ENCODE results near the gene EFEMP1. TPM values are rescaled to one million over a fixed set of nuclear protein-coding genes. Genes with fewer than 3 reads are reported as not detected.

Gene EFEMP1
- total RNA-seq, 1 experiment from 2014 or later, result not detected

DNA sequence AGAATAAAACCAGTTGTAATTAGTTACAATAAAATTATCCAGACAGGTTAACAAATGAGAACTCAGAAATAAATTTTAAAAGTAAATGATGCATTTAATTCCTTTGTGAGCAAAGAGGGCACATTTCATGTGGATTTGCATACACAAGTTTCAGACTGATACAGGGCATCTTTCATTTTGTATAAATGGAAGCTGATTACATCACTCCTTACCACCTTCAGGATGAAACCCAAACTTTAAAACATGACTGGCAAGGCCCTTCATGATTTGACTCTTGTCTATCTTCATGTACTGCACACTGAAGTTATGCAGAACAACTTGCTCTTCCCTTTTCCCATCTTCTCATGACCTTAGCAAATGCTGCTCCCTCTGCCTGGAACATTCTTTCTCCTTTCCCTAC is 26.9 kb downstream of the EFEMP1 start:
- Mint-ChIP-seq H3K9me3 (ENCODE audit: unreplicated experiment) (no peaks in the 10 kb centered on the region), H3K36me3 (ENCODE audit: insufficient read depth, unreplicated experiment) (no peaks in the 10 kb centered on the region), H3K27me3 (ENCODE audit: insufficient read depth, unreplicated experiment) (no peaks in the 10 kb centered on the region), H3K27ac (ENCODE audit: unreplicated experiment) (no peak overlapping the region), H3K4me3 (ENCODE audit: unreplicated experiment) (no peak overlapping the region), H3K4me1 (ENCODE audit: low read depth, unreplicated experiment) (peaks cover 12% of the 10 kb centered on the region)
- Histone ChIP-seq H3K4me3 (ENCODE audit: low read depth, low read length) (no peak overlapping the region), H3K9me3 (no peaks in the 10 kb centered on the region), H3K27me3 (replicated peaks; ENCODE audit: control insufficient read depth, insufficient read depth, low read length) (no peaks in the 10 kb centered on the region), H3K36me3 (ENCODE audit: control insufficient read depth, insufficient read depth, low read length) (no peaks in the 10 kb centered on the region), H3K4me1 (peaks cover 9% of the 10 kb centered on the region)
- no peak for DNase-seq
- ChIA-PET POLR2A (no interaction called here), CTCF (no interaction called here)
- BruUV-seq (replicated peaks), result no TSS peak
- TF ChIP-seq, protein P1, sequence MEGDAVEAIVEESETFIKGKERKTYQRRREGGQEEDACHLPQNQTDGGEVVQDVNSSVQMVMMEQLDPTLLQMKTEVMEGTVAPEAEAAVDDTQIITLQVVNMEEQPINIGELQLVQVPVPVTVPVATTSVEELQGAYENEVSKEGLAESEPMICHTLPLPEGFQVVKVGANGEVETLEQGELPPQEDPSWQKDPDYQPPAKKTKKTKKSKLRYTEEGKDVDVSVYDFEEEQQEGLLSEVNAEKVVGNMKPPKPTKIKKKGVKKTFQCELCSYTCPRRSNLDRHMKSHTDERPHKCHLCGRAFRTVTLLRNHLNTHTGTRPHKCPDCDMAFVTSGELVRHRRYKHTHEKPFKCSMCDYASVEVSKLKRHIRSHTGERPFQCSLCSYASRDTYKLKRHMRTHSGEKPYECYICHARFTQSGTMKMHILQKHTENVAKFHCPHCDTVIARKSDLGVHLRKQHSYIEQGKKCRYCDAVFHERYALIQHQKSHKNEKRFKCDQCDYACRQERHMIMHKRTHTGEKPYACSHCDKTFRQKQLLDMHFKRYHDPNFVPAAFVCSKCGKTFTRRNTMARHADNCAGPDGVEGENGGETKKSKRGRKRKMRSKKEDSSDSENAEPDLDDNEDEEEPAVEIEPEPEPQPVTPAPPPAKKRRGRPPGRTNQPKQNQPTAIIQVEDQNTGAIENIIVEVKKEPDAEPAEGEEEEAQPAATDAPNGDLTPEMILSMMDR (IDR thresholded peaks at IDR 0.05; ENCODE audit: insufficient read depth in 1 of 2, low read depth in 1 of 2, low read length in 1 of 2, severe bottlenecking in 1 of 2, unreplicated experiment in 1 of 2), result no peak
- intact Hi-C loops (cut with micrococcal nuclease; ENCODE audit: unreplicated experiment), result no loop called here

DNA sequence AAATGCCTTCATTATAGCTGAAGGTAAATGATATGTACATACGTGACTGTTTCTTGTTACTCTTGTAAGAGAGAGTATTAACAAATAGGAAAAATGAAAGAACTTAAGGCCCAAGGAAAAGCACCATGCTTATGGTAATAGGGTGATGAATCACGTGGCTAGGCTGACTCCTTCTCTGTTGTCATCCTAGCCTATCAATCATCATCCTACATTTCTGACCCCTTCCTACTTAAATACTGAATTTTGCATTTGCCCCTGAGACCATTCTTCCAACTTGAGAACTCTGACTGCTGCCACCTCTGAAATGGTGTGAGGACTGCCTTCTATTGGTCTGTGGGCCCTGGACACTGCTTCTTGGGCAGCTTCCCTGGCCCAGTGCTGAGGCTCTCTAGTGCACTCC is 28.9 kb downstream of the EFEMP1 start:
- CTCF ChIA-PET, result no interaction called here

GRCh38 chr2:55891671-55892094 is 31.9 kb downstream of the EFEMP1 start:
- no peak overlapping the region for H3K4me3 Mint-ChIP-seq (ENCODE audit: unreplicated experiment)
- Histone ChIP-seq H3K4me1 (no peaks in the 10 kb centered on the region), H3K4me3 (ENCODE audit: low read depth, low read length) (no peak overlapping the region), H3K27me3 (replicated peaks; ENCODE audit: control insufficient read depth, insufficient read depth, low read length) (no peaks in the 10 kb centered on the region), H3K36me3 (ENCODE audit: control insufficient read depth, insufficient read depth, low read length) (no peaks in the 10 kb centered on the region), H3K9me3 (no peaks in the 10 kb centered on the region)
- intact Hi-C loops (cut with micrococcal nuclease; ENCODE audit: unreplicated experiment), result no loop called here
- no peaks in the 10 kb centered on the region for H3K27me3 Mint-ChIP-seq (ENCODE audit: insufficient read depth, unreplicated experiment)
- no peak overlapping the region for H3K27ac Mint-ChIP-seq (ENCODE audit: unreplicated experiment)
- ChIA-PET CTCF (no interaction called here), POLR2A (no interaction called here)
- TF ChIP-seq, protein P1 (IDR thresholded peaks at IDR 0.05; ENCODE audit: insufficient read depth in 1 of 2, low read depth in 1 of 2, low read length in 1 of 2, severe bottlenecking in 1 of 2, unreplicated experiment in 1 of 2), result no peak
- no peaks in the 10 kb centered on the region for H3K4me1 Mint-ChIP-seq (ENCODE audit: low read depth, unreplicated experiment)
- DNase-seq, result no peak
- H3K36me3 Mint-ChIP-seq (ENCODE audit: insufficient read depth, unreplicated experiment), result no peaks in the 10 kb centered on the region
- BruUV-seq (replicated peaks), result no TSS peak
- no peaks in the 10 kb centered on the region for H3K9me3 Mint-ChIP-seq (ENCODE audit: unreplicated experiment)

More for the DNA sequence above, 28.9 kb downstream of the EFEMP1 start:
- no peaks in the 10 kb centered on the region for H3K36me3 Mint-ChIP-seq (ENCODE audit: insufficient read depth, unreplicated experiment)
- no peak overlapping the region for H3K27ac Mint-ChIP-seq (ENCODE audit: unreplicated experiment)
- no peaks in the 10 kb centered on the region for H3K27me3 Mint-ChIP-seq (ENCODE audit: insufficient read depth, unreplicated experiment)
- TF ChIP-seq, protein P1 (IDR thresholded peaks at IDR 0.05; ENCODE audit: insufficient read depth in 1 of 2, low read depth in 1 of 2, low read length in 1 of 2, severe bottlenecking in 1 of 2, unreplicated experiment in 1 of 2), result no peak
- no peak overlapping the region for H3K4me3 Mint-ChIP-seq (ENCODE audit: unreplicated experiment)
- BruUV-seq (replicated peaks), result no TSS peak
- POLR2A ChIA-PET, result no interaction called here
- no peak for DNase-seq
- H3K27me3 ChIP-seq (replicated peaks; ENCODE audit: control insufficient read depth, insufficient read depth, low read length), result no peaks in the 10 kb centered on the region
- H3K4me1 ChIP-seq, result no peaks in the 10 kb centered on the region
- H3K4me1 Mint-ChIP-seq (ENCODE audit: low read depth, unreplicated experiment), result no peaks in the 10 kb centered on the region
- H3K9me3 Mint-ChIP-seq (ENCODE audit: unreplicated experiment), result no peaks in the 10 kb centered on the region
- H3K36me3 ChIP-seq (ENCODE audit: control insufficient read depth, insufficient read depth, low read length), result no peaks in the 10 kb centered on the region
- intact Hi-C loops (cut with micrococcal nuclease; ENCODE audit: unreplicated experiment), result no loop called here
- no peaks in the 10 kb centered on the region for H3K9me3 ChIP-seq
- H3K4me3 ChIP-seq (ENCODE audit: low read depth, low read length), result no peak overlapping the region
